Lower lobe of right lung (tissue), 2 donors: ENCODE measurements around the gene CAPN14. TPM values are rescaled to one million over a fixed set of nuclear protein-coding genes. Genes with fewer than 3 reads are reported as not detected.

Experiments used
- ATAC-seq, 2 donors: fragments of 200-7000 bp; cut with Tn5 transposase; one replicate each; pipeline ENCODE4 v1.9.1; 2020 to 2022; ENCODE audit warnings: mild to moderate bottlenecking in 2 of 2, moderate library complexity in 2 of 2
- DNase-seq: peaks from one replicate; pipeline ENCODE4 v3.0.0-alpha.2; 2020
- H3K27ac ChIP-seq: fragments of 200-600 bp; one replicate; pipeline ENCODE4 v1.8.0; 2022
- H3K27me3 ChIP-seq: fragments of 200-600 bp; one replicate; pipeline ENCODE4 v1.8.0; 2022; ENCODE audit warnings: low read depth
- H3K36me3 ChIP-seq: fragments of 200-600 bp; one replicate; pipeline ENCODE4 v1.8.0; 2022; ENCODE audit warnings: mild to moderate bottlenecking
- H3K4me1 ChIP-seq: fragments of 200-600 bp; one replicate; pipeline ENCODE4 v1.8.0; 2022
- H3K4me3 ChIP-seq: fragments of 200-600 bp; one replicate; pipeline ENCODE4 v1.8.0; 2022; ENCODE audit warnings: mild to moderate bottlenecking
- H3K9me3 ChIP-seq: fragments of 200-600 bp; one replicate; pipeline ENCODE4 v1.8.0; 2022
- CTCF ChIP-seq: fragments of 200-600 bp; IDR thresholded peaks from one replicate; pipeline ENCODE4 v1.8.0; 2022; ENCODE audit warnings: antibody characterized with exemption, mild to moderate bottlenecking
- intact Hi-C: fragments of 100-400 bp; cut with DNase I; formaldehyde crosslinking; loops from one replicate; pipeline ENCODE4 v1.11.0; 2022
- total RNA-seq: library from RNA; stranded (reverse); fragmentation: NEBNext Ultra II Directional; extraction: Animal tissue kit (Norgen Biotek cat#: 25700); gene quantifications from one replicate; pipeline ENCODE4 v1.2.1, GENCODE V29; 2021
- donor health status: DM: no; HTN: yes; CAD: no; lungs with severe emphysema.

CAPN14 gene
- total RNA-seq, 1 donor from 2014 or later: 0.15 TPM

- intact Hi-C loops: no loop called here
- no peak for DNase-seq
- no peak for TF ChIP-seq CTCF
- no peaks in the 10 kb centered on the region for H3K4me1 ChIP-seq
- no peak for ATAC-seq
- no peak overlapping the region for H3K4me3 ChIP-seq
- H3K27me3 ChIP-seq: no peaks in the 10 kb centered on the region
- H3K27ac ChIP-seq: no peak overlapping the region
- H3K9me3 ChIP-seq: no peaks in the 10 kb centered on the region
- H3K36me3 ChIP-seq: no peaks in the 10 kb centered on the region
Observed at GRCh38 chr2:31205186-31205585, 12.1 kb downstream of the CAPN14 start.

- ATAC-seq (no peak), DNase-seq (no peak)
- no peaks in the 10 kb centered on the region for H3K27me3 ChIP-seq
- no peak overlapping the region for H3K4me3 ChIP-seq
- H3K4me1 ChIP-seq: no peaks in the 10 kb centered on the region
- no peak for TF ChIP-seq CTCF
- intact Hi-C loops: no loop called here
- no peaks in the 10 kb centered on the region for H3K9me3 ChIP-seq
- H3K27ac ChIP-seq: no peak overlapping the region
- H3K36me3 ChIP-seq: no peaks in the 10 kb centered on the region
Observed at GRCh38 chr2:31204783-31205182, 12.5 kb downstream of the CAPN14 start.

- Histone ChIP-seq H3K27ac (no peak overlapping the region), H3K4me3 (no peak overlapping the region), H3K27me3 (no peaks in the 10 kb centered on the region), H3K4me1 (no peaks in the 10 kb centered on the region), H3K36me3 (no peaks in the 10 kb centered on the region), H3K9me3 (no peaks in the 10 kb centered on the region)
- TF ChIP-seq CTCF: no peak
- ATAC-seq (no peak), DNase-seq (no peak)
- intact Hi-C loops: no loop called here
Observed at GRCh38 chr2:31203916-31204315, 13.4 kb downstream of the CAPN14 start.

- Histone ChIP-seq H3K4me3 (no peak overlapping the region), H3K4me1 (no peaks in the 10 kb centered on the region), H3K27ac (no peak overlapping the region), H3K36me3 (no peaks in the 10 kb centered on the region), H3K9me3 (no peaks in the 10 kb centered on the region), H3K27me3 (no peaks in the 10 kb centered on the region)
- TF ChIP-seq CTCF: no peak
- intact Hi-C loops: no loop called here
- ATAC-seq (no peak), DNase-seq (no peak)
Observed at GRCh38 chr2:31202833-31203232, 14.5 kb downstream of the CAPN14 start.

GRCh38 chr2:31202041-31202440 is 15.3 kb downstream of the CAPN14 start:
- H3K9me3 ChIP-seq: no peaks in the 10 kb centered on the region
- no peak overlapping the region for H3K27ac ChIP-seq
- no peak overlapping the region for H3K4me3 ChIP-seq
- H3K36me3 ChIP-seq: no peaks in the 10 kb centered on the region
- H3K4me1 ChIP-seq: no peaks in the 10 kb centered on the region
- H3K27me3 ChIP-seq: no peaks in the 10 kb centered on the region
- intact Hi-C loops: no loop called here
- ATAC-seq (no peak), DNase-seq (no peak)
- TF ChIP-seq CTCF: no peak

GRCh38 chr2:31200972-31201371 is 16.3 kb downstream of the CAPN14 start:
- Histone ChIP-seq H3K27me3 (no peaks in the 10 kb centered on the region), H3K4me3 (no peak overlapping the region), H3K36me3 (no peaks in the 10 kb centered on the region), H3K27ac (no peak overlapping the region), H3K4me1 (no peaks in the 10 kb centered on the region), H3K9me3 (no peaks in the 10 kb centered on the region)
- no peak for TF ChIP-seq CTCF
- DNase-seq (no peak), ATAC-seq (no peak)
- intact Hi-C loops: no loop called here
